Measurements from ENCODE around the gene RRAGD.

DNA sequence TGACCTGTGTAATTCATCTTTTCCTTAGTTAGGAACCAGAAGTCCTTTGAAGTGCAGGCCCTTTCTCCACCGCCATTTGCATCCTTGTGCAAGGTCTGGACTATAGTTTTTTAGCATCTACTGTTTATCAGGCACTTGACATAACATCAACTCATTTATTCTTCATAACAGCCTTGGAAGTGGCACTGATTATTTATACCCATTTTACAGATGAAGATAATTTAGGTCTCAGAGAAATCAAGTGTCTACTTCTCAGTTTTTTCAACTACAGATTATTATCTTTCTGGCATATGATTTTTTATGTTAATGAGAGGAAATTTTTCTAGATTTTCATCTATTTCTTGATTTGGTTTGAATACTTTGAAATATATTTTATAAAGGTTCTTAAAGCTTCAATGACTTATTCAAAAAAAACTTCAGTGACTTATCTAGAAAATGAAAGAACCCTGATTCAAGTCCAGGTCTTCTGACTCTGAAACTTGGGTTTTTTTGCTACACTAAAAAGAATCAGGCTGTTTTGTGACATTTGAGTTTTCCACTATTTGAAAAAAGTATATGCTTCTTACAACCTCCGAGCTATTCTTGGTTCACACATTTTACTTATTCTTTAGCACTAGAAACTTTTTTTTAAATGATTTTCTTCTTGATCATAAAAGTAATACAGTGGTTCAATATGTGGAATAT, 56.4 kb downstream of the RRAGD start:
- TF ChIP-seq, protein P1, sequence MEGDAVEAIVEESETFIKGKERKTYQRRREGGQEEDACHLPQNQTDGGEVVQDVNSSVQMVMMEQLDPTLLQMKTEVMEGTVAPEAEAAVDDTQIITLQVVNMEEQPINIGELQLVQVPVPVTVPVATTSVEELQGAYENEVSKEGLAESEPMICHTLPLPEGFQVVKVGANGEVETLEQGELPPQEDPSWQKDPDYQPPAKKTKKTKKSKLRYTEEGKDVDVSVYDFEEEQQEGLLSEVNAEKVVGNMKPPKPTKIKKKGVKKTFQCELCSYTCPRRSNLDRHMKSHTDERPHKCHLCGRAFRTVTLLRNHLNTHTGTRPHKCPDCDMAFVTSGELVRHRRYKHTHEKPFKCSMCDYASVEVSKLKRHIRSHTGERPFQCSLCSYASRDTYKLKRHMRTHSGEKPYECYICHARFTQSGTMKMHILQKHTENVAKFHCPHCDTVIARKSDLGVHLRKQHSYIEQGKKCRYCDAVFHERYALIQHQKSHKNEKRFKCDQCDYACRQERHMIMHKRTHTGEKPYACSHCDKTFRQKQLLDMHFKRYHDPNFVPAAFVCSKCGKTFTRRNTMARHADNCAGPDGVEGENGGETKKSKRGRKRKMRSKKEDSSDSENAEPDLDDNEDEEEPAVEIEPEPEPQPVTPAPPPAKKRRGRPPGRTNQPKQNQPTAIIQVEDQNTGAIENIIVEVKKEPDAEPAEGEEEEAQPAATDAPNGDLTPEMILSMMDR (IDR thresholded peaks at IDR 0.05), result no peak
- no peak for TF ChIP-seq POLR2A (IDR thresholded peaks at IDR 0.05)

Data from Peyer's patch (tissue), 4 donors.